Mesendoderm (in vitro differentiated cells): ENCODE results near the gene DUSP10.

Experiments
- DNase-seq: peaks from one replicate; pipeline ENCODE4 v3.0.0; 2013
- H2AK5ac ChIP-seq: 2 replicates; pipeline ENCODE4 v1.6.1; 2013; ENCODE audit warnings: low read length, inconsistent platforms
- H2BK120ac ChIP-seq: 2 replicates; pipeline ENCODE4 v1.6.1; 2013; ENCODE audit warnings: low read depth, mild to moderate bottlenecking, low read length, moderate library complexity, mixed read lengths
- H2BK15ac ChIP-seq: replicated peaks from 2 replicates; pipeline ENCODE4 v1.6.1; 2013; ENCODE audit warnings: low read depth, mild to moderate bottlenecking, moderate library complexity
- H2BK5ac ChIP-seq: 2 replicates; pipeline ENCODE4 v1.6.1; 2013; ENCODE audit warnings: low read length, inconsistent platforms
- H3K18ac ChIP-seq: 2 replicates; pipeline ENCODE4 v1.6.1; 2013; ENCODE audit warnings: mild to moderate bottlenecking, low read length, mixed read lengths
- H3K23ac ChIP-seq: one replicate; pipeline ENCODE4 v1.6.1; 2013; ENCODE audit warnings: low read length
- H3K27ac ChIP-seq: 2 replicates; pipeline ENCODE4 v1.5.1; 2013; ENCODE audit warnings: low read depth, mild to moderate bottlenecking, inconsistent platforms, low read length, moderate library complexity
- H3K27me3 ChIP-seq: 2 replicates; pipeline ENCODE4 v1.6.1; 2013; ENCODE audit warnings: low read length, control low read depth, mild to moderate bottlenecking, inconsistent platforms; ENCODE audit not compliant: insufficient read depth, poor library complexity
- H3K36me3 ChIP-seq: 2 replicates; pipeline ENCODE4 v1.6.1; 2013; ENCODE audit warnings: low read length, inconsistent platforms; ENCODE audit not compliant: control insufficient read depth, insufficient read depth
- H3K4ac ChIP-seq: one replicate; pipeline ENCODE4 v1.6.1; 2013; ENCODE audit warnings: low read depth, mild to moderate bottlenecking, low read length, moderate library complexity
- H3K4me1 ChIP-seq: 2 replicates; pipeline ENCODE4 v1.6.1; 2013; ENCODE audit warnings: low read depth, low read length, inconsistent platforms; ENCODE audit not compliant: control insufficient read depth
- H3K4me2 ChIP-seq: 2 replicates; pipeline ENCODE4 v1.6.1; 2013; ENCODE audit warnings: low read length
- H3K4me3 ChIP-seq: 2 replicates; pipeline ENCODE4 v1.5.1; 2013; ENCODE audit warnings: mild to moderate bottlenecking, low read length
- H3K56ac ChIP-seq: one replicate; pipeline ENCODE4 v1.6.1; 2013; ENCODE audit warnings: low read length
- H3K79me1 ChIP-seq: 2 replicates; pipeline ENCODE4 v1.6.1; 2013; ENCODE audit warnings: low read length, inconsistent platforms
- H3K79me2 ChIP-seq: 2 replicates; pipeline ENCODE4 v1.6.1; 2013; ENCODE audit warnings: mild to moderate bottlenecking, low read length; ENCODE audit not compliant: control insufficient read depth, insufficient read depth
- H3K9ac ChIP-seq: 2 replicates; pipeline ENCODE4 v1.6.1; 2013; ENCODE audit warnings: low read length, inconsistent platforms
- H4K5ac ChIP-seq: one replicate; pipeline ENCODE4 v1.6.1; 2013; ENCODE audit warnings: low read length
- H4K8ac ChIP-seq: one replicate; pipeline ENCODE4 v1.6.1; 2013; ENCODE audit warnings: low read depth, mild to moderate bottlenecking, control low read depth, low read length, moderate library complexity
- WGBS: extraction: QIAGEN DNeasy Blood & Tissue Kit; methylation state at CpG from one replicate; pipeline ENCODE4 v1.1.7; 2013; ENCODE audit warnings: low lambda C conversion rate, missing lambda C conversion rate; ENCODE audit not compliant: insufficient coverage; ENCODE audit errors: extremely low coverage; 5-methylcytosine and 5-hydroxymethylcytosine counted together

Gene DUSP10

GRCh38 chr1:221712198-221712684 lies 29.6 kb downstream of the DUSP10 start:
- Histone ChIP-seq H3K4me2 (no peak overlapping the region), H3K79me1 (peaks cover 5% of the 10 kb centered on the region), H2BK5ac (no peak overlapping the region), H4K5ac (no peak overlapping the region), H3K4me3 (no peak overlapping the region), H3K27ac (no peak overlapping the region), H3K56ac (no peak overlapping the region), H3K9ac (no peak overlapping the region), H3K4ac (no peak overlapping the region), H3K23ac (no peak overlapping the region), H2BK120ac (no peak overlapping the region), H4K8ac (no peak overlapping the region), H3K18ac (no peak overlapping the region), H3K4me1 (peaks cover 11% of the 10 kb centered on the region), H2AK5ac (no peak overlapping the region), H2BK15ac (no peak overlapping the region), H3K36me3 (no peaks in the 10 kb centered on the region), H3K79me2 (peaks cover 4% of the 10 kb centered on the region), H3K27me3 (no peaks in the 10 kb centered on the region)
- DNase-seq: no peak
- WGBS: no CpG with 5 or more reads among the region's 1 CpG

- no peak overlapping the region for H3K56ac ChIP-seq
- H3K4me1 ChIP-seq: peaks cover 6% of the 10 kb centered on the region
- H3K4ac ChIP-seq: no peak overlapping the region
- H3K4me2 ChIP-seq: no peak overlapping the region
- no peaks in the 10 kb centered on the region for H3K36me3 ChIP-seq
- no peak overlapping the region for H4K8ac ChIP-seq
- H2BK15ac ChIP-seq: no peak overlapping the region
- no peak overlapping the region for H2BK120ac ChIP-seq
- WGBS: no CpG with 5 or more reads among the region's 1 CpG
- no peak overlapping the region for H4K5ac ChIP-seq
- no peak overlapping the region for H2AK5ac ChIP-seq
- no peaks in the 10 kb centered on the region for H3K27me3 ChIP-seq
- H3K4me3 ChIP-seq: no peak overlapping the region
- no peak overlapping the region for H2BK5ac ChIP-seq
- H3K18ac ChIP-seq: no peak overlapping the region
- no peak overlapping the region for H3K9ac ChIP-seq
- peaks cover 2% of the 10 kb centered on the region for H3K79me1 ChIP-seq
- H3K27ac ChIP-seq: no peak overlapping the region
- H3K79me2 ChIP-seq: no peaks in the 10 kb centered on the region
- DNase-seq: no peak
- no peak overlapping the region for H3K23ac ChIP-seq
Measured at GRCh38 chr1:221711656-221712055, 30.2 kb downstream of the DUSP10 start.

- H3K18ac ChIP-seq: no peak overlapping the region
- H3K56ac ChIP-seq: no peak overlapping the region
- no peak for DNase-seq
- H3K4me1 ChIP-seq: peaks cover 5% of the 10 kb centered on the region
- H3K4me2 ChIP-seq: no peak overlapping the region
- H3K27ac ChIP-seq: no peak overlapping the region
- H3K9ac ChIP-seq: no peak overlapping the region
- no peaks in the 10 kb centered on the region for H3K27me3 ChIP-seq
- no CpG with 5 or more reads among the region's 3 CpGs for WGBS
- no peak overlapping the region for H3K4ac ChIP-seq
- H3K79me2 ChIP-seq: no peaks in the 10 kb centered on the region
- H2BK5ac ChIP-seq: no peak overlapping the region
- no peaks in the 10 kb centered on the region for H3K36me3 ChIP-seq
- no peak overlapping the region for H2BK120ac ChIP-seq
- no peak overlapping the region for H3K23ac ChIP-seq
- H3K4me3 ChIP-seq: no peak overlapping the region
- H4K5ac ChIP-seq: no peak overlapping the region
- H2BK15ac ChIP-seq: no peak overlapping the region
- no peak overlapping the region for H4K8ac ChIP-seq
- peaks cover 2% of the 10 kb centered on the region for H3K79me1 ChIP-seq
- H2AK5ac ChIP-seq: no peak overlapping the region
Measured at GRCh38 chr1:221711063-221711577, 30.8 kb downstream of the DUSP10 start.

- no peak overlapping the region for H3K27ac ChIP-seq
- no peak overlapping the region for H2BK5ac ChIP-seq
- no peak overlapping the region for H3K18ac ChIP-seq
- no peak for DNase-seq
- no CpG with 5 or more reads among the region's 3 CpGs for WGBS
- no peak overlapping the region for H4K5ac ChIP-seq
- H3K27me3 ChIP-seq: no peaks in the 10 kb centered on the region
- H3K4ac ChIP-seq: no peak overlapping the region
- H3K4me2 ChIP-seq: no peak overlapping the region
- no peaks in the 10 kb centered on the region for H3K36me3 ChIP-seq
- no peak overlapping the region for H3K56ac ChIP-seq
- peaks cover 5% of the 10 kb centered on the region for H3K4me1 ChIP-seq
- no peak overlapping the region for H3K23ac ChIP-seq
- no peak overlapping the region for H2AK5ac ChIP-seq
- H3K9ac ChIP-seq: no peak overlapping the region
- H3K4me3 ChIP-seq: no peak overlapping the region
- peaks cover 2% of the 10 kb centered on the region for H3K79me1 ChIP-seq
- H2BK15ac ChIP-seq: no peak overlapping the region
- H2BK120ac ChIP-seq: no peak overlapping the region
- no peak overlapping the region for H4K8ac ChIP-seq
- no peaks in the 10 kb centered on the region for H3K79me2 ChIP-seq
Measured at GRCh38 chr1:221709854-221710253, 32.0 kb downstream of the DUSP10 start.

GRCh38 chr1:221708987-221709386 lies 32.9 kb downstream of the DUSP10 start:
- no CpG with 5 or more reads among the region's 3 CpGs for WGBS
- Histone ChIP-seq H3K23ac (no peak overlapping the region), H3K27ac (no peak overlapping the region), H3K4me3 (no peak overlapping the region), H3K4me1 (peaks cover 3% of the 10 kb centered on the region), H3K18ac (no peak overlapping the region), H3K79me2 (no peaks in the 10 kb centered on the region), H2BK120ac (no peak overlapping the region), H4K8ac (no peak overlapping the region), H4K5ac (no peak overlapping the region), H3K56ac (no peak overlapping the region), H3K4ac (no peak overlapping the region), H2BK15ac (no peak overlapping the region), H3K27me3 (no peaks in the 10 kb centered on the region), H3K4me2 (no peak overlapping the region), H3K9ac (no peak overlapping the region), H2BK5ac (no peak overlapping the region), H3K36me3 (no peaks in the 10 kb centered on the region), H2AK5ac (no peak overlapping the region), H3K79me1 (peaks cover 2% of the 10 kb centered on the region)
- DNase-seq: peak; percentile 76

GRCh38 chr1:221708076-221708571 lies 33.8 kb downstream of the DUSP10 start:
- Histone ChIP-seq H3K18ac (no peak overlapping the region), H2AK5ac (no peak overlapping the region), H2BK15ac (no peak overlapping the region), H3K79me2 (no peaks in the 10 kb centered on the region), H3K56ac (no peak overlapping the region), H2BK5ac (no peak overlapping the region), H3K27ac (no peak overlapping the region), H3K27me3 (no peaks in the 10 kb centered on the region), H3K4ac (no peak overlapping the region), H3K79me1 (peaks cover 2% of the 10 kb centered on the region), H3K4me1 (peaks cover 3% of the 10 kb centered on the region), H3K4me3 (no peak overlapping the region), H2BK120ac (no peak overlapping the region), H4K8ac (no peak overlapping the region), H3K23ac (no peak overlapping the region), H4K5ac (no peak overlapping the region), H3K9ac (no peak overlapping the region), H3K4me2 (no peak overlapping the region), H3K36me3 (no peaks in the 10 kb centered on the region)
- whole genome bisulfite sequencing: no CpG with 5 or more reads among the region's 5 CpGs
- DNase-seq: no peak
